Adrenal gland (tissue), 12 donors: ENCODE results near the gene MEF2C. TPM values are rescaled to one million over a fixed set of nuclear protein-coding genes. Genes with fewer than 3 reads are reported as not detected.

Experiments
- DNase-seq, 7 donors: peaks; one replicate each; pipeline ENCODE4 v3.0.0-alpha.2; 2019 to 2020
- H3K27ac ChIP-seq, 5 donors: fragments of 200-600 bp; sonication (generic) in 4 of 5; 1 replicate in 3 of 5; 2 replicates in 2 of 5; pipeline versions ENCODE4 v1.5.1 to v1.8.0; 2016 to 2020; ENCODE audit warnings: mild to moderate bottlenecking in 1 of 5
- H3K27me3 ChIP-seq: fragments of 200-600 bp; 2 replicates; pipeline ENCODE4 v1.8.0; 2021
- H3K36me3 ChIP-seq, 2 donors: fragments of 200-600 bp; replicated peaks in 1 of 2; 1 replicate in 1 of 2; 2 replicates in 1 of 2; pipeline versions ENCODE4 v1.5.1 to v1.8.0; 2018 to 2022
- H3K4me1 ChIP-seq, 2 donors: fragments of 200-600 bp; replicated peaks in 1 of 2; 1 replicate in 1 of 2; 2 replicates in 1 of 2; pipeline versions ENCODE4 v1.5.1 to v1.8.0; 2018 to 2021
- H3K4me3 ChIP-seq, 4 donors: fragments of 200-600 bp; sonication (generic) in 3 of 4; one replicate each; pipeline ENCODE4 v1.5.1; 2016 to 2018
- H3K9me3 ChIP-seq, 3 donors: fragments of 200-600 bp; sonication (generic) in 1 of 3; replicated peaks in 1 of 3; 1 replicate in 2 of 3; 2 replicates in 1 of 3; pipeline versions ENCODE4 v1.5.1 to v1.8.0; 2016 to 2021
- POLR2A ChIP-seq, 2 donors: fragments of 450-650 bp; IDR thresholded peaks; one replicate each; pipeline ENCODE4 v1.6.1; 2017; ENCODE audit warnings: antibody characterized with exemption in 2 of 2, mild to moderate bottlenecking in 2 of 2, moderate library complexity in 1 of 2
- WGBS, 4 donors: extraction: QIAGEN DNeasy Blood & Tissue Kit in 2 of 4; methylation state at CpG; one replicate each; pipeline versions ENCODE4 v1.1.5 to v1.1.7; 2013 to 2017; 5-methylcytosine and 5-hydroxymethylcytosine counted together
- intact Hi-C, 2 donors: fragments of 100-400 bp; cut with DNase I; formaldehyde crosslinking; loops; one replicate each; pipeline versions ENCODE4 v1.14.1 to v1.15.0; 2022 to 2023
- polyA plus RNA-seq, 3 donors: library from polyadenylated mRNA; stranded (reverse); fragments of 200-250 nt in 2 of 3; fragments of 350-450 nt in 1 of 3; fragmentation: Illumina TruSeq in 1 of 3; extraction: RNeasy Lipid Tissue Mini Kit (QIAGEN cat#74804) in 1 of 3; gene quantifications; one replicate each; pipeline ENCODE4 v1.2.3, GENCODE V29; 2013 to 2014
- total RNA-seq, 9 donors: library from RNA; depleted of rRNA in 4 of 9; stranded (reverse); fragments of >200 nt in 4 of 9; fragments of 120-200 nt in 1 of 9; fragmentation: NEBNext Ultra II Directional in 1 of 9; extraction: Animal tissue kit (Norgen Biotek cat#: 25700) in 1 of 9; gene quantifications; one replicate each; pipeline versions ENCODE4 v1.1.0 to v1.2.4, GENCODE V29; 2013 to 2023
- TF ChIP-seq, protein P1 (sequence below), 6 experiments: fragments of 450-650 bp in 4 of 6; fragments of 200-600 bp in 2 of 6; sonication (generic) in 1 of 6; IDR thresholded peaks; 1 replicate in 5 of 6; 2 replicates in 1 of 6; pipeline versions ENCODE4 v1.5.1 to v1.8.0; 2016 to 2021; ENCODE audit warnings: antibody characterized with exemption in 6 of 6, mild to moderate bottlenecking in 2 of 6, moderate library complexity in 1 of 6
- donor health status: healthy with polysubstance abuse.
- donor health status: Bipolar disorder and iron deficiency.
- donor health status: DM: yes; HTN: yes; CAD: no.
- donor health status: DM: no; HTN: no; CAD: no.
- donor health status: DM: no; HTN: no; CAD: no.
- donor health status: DM: yes; HTN: yes; CAD: no.

Gene MEF2C
- total and polyA plus RNA-seq, 12 donors, result 26.8 to 172 (median 69.2) TPM

DNA sequence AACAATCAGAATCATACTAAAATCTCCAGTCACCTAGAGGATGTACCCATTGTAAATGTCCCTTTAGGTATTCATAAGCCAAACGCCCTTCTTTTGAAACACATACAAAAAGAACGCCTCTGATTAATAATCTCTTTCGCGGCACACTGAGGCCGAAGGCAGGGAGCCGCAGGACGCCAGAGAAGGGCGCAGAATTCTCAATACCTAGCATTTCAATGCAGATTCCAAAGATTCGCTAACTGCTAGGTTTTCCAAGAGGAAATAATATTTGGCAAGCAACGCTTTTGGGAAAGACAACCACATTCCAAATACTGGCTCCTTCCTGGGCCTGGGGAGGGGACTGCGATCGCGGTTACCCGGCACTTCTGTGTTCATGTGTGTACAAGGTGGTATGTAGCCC lies 203.3 kb downstream of the MEF2C start:
- intact Hi-C loops, result loop anchor here (5.0 to 10.0 kb wide), 3 partner anchors 537 to 897 kb away; no protein-coding TSS in a partner anchor
- no peak for DNase-seq
- 42 to 59% (median 51%) methylated on average over 14 of the region's 14 CpGs for WGBS, 4 donors
- H3K4me3 ChIP-seq, result no peak overlapping the region
- TF ChIP-seq, protein P1, sequence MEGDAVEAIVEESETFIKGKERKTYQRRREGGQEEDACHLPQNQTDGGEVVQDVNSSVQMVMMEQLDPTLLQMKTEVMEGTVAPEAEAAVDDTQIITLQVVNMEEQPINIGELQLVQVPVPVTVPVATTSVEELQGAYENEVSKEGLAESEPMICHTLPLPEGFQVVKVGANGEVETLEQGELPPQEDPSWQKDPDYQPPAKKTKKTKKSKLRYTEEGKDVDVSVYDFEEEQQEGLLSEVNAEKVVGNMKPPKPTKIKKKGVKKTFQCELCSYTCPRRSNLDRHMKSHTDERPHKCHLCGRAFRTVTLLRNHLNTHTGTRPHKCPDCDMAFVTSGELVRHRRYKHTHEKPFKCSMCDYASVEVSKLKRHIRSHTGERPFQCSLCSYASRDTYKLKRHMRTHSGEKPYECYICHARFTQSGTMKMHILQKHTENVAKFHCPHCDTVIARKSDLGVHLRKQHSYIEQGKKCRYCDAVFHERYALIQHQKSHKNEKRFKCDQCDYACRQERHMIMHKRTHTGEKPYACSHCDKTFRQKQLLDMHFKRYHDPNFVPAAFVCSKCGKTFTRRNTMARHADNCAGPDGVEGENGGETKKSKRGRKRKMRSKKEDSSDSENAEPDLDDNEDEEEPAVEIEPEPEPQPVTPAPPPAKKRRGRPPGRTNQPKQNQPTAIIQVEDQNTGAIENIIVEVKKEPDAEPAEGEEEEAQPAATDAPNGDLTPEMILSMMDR (IDR thresholded peaks at IDR 0.05), result no peak
- no peak for TF ChIP-seq POLR2A (IDR thresholded peaks at IDR 0.05)
- peaks cover 8 to 31% of the 10 kb centered on the region in 2 donors for H3K4me1 ChIP-seq
- H3K27me3 ChIP-seq, result peaks cover 39% of the 10 kb centered on the region
- no peaks in the 10 kb centered on the region for H3K36me3 ChIP-seq
- no peak overlapping the region for H3K27ac ChIP-seq
- H3K9me3 ChIP-seq, result no peaks in the 10 kb centered on the region

DNA sequence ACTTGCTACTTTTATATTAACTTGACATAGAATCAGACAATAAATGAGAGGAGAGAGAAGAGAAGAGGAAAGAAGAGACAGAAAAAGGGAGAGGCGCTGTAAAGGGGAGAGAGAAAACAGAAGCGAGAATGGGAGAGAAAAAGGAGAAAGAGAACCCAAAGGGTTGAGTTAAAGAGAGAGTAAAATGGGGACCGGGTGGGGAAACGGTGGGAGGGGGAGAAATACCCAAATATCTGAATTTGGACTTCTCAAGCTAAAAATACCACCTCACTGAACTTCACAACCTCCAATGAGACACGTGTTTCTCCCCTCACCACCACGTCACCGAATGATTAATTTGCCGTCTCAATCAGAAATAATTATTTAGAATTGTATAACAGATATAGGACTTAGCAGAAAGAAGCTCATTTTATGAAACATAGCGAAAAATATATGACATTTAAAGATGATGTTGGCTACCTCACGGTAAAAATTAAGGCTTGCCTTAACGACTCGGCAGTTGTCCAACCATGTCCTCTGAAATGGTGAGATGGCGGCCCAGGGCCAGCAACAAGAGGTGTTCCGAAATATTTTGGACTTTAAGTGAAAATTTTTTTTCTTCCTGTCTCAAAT lies 204.1 kb downstream of the MEF2C start:
- no peak for DNase-seq
- peaks cover 38% of the 10 kb centered on the region for H3K27me3 ChIP-seq
- H3K9me3 ChIP-seq, result no peaks in the 10 kb centered on the region
- peaks cover 8 to 31% of the 10 kb centered on the region in 2 donors for H3K4me1 ChIP-seq
- peak overlapping the region in 1 of 4 donors; percentile 35 for H3K4me3 ChIP-seq
- WGBS, 4 donors, result 32 to 45% (median 41%) methylated on average over 14 of the region's 14 CpGs
- no peak for TF ChIP-seq POLR2A (IDR thresholded peaks at IDR 0.05)
- TF ChIP-seq, protein P1 (IDR thresholded peaks at IDR 0.05), result no peak
- intact Hi-C loops, result loop anchor here in 1 of 2 donors (5.0 kb wide), 1 partner anchor 537 kb away; no protein-coding TSS in a partner anchor
- H3K27ac ChIP-seq, result no peak overlapping the region
- no peaks in the 10 kb centered on the region for H3K36me3 ChIP-seq

DNA sequence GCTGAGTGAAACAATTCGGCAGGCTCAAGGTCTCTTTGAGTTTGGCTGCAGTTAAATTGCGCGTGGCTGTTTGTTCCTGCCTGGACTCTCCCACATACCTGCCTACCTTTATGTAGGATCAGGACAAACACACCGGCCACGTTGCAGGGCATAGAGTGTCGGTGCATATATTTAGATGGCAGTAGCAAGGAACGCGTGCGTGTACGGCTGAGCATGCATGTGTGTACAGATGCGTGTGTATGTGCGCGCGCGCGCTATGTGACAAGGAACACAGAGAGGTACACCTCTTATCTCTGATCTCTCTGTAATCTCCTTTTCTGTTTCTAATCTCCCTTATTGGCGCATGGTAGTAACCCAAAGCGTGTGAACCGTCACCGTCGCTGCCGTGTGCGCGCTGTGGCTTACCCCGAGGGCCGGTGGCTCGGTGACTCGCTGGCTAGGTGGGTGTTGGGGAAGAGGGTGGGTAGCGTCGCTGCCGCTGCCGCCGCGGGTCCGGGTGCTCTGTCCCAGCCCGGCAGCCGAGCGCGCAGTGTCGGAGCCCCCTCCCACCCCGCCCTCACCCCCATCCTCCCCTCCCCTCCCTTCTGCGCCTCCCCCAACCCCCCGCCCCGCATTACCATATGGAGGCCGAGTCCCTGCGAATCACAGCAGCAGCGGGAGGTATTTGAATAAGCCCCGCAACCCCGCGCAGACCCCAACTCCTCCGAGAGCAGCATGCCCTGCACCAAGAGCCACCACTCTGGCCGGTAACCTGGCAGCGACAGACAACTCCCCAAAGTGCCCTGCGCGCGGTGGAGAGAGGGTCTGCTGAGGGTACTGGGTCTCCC lies 204.8 kb downstream of the MEF2C start:
- H3K36me3 ChIP-seq, result no peaks in the 10 kb centered on the region
- peaks cover 38% of the 10 kb centered on the region for H3K27me3 ChIP-seq
- no peak for TF ChIP-seq POLR2A (IDR thresholded peaks at IDR 0.05)
- TF ChIP-seq, protein P1 (IDR thresholded peaks at IDR 0.05), result no peak
- intact Hi-C loops, result loop anchor here in 1 of 2 donors (5.0 kb wide), 1 partner anchor 536 kb away; no protein-coding TSS in a partner anchor
- H3K4me3 ChIP-seq, result peak overlapping the region in 1 of 4 donors; percentile 35
- peak in 1 of 7 donors; percentile 38 for DNase-seq
- peaks cover 8 to 31% of the 10 kb centered on the region in 2 donors for H3K4me1 ChIP-seq
- WGBS, 4 donors, result 5 to 11% (median 6%) methylated on average over 24 to 56 of the region's 56 CpGs
- H3K27ac ChIP-seq, result peak overlapping the region in 2 of 5 donors; percentile 26 to 44
- no peaks in the 10 kb centered on the region for H3K9me3 ChIP-seq

DNA sequence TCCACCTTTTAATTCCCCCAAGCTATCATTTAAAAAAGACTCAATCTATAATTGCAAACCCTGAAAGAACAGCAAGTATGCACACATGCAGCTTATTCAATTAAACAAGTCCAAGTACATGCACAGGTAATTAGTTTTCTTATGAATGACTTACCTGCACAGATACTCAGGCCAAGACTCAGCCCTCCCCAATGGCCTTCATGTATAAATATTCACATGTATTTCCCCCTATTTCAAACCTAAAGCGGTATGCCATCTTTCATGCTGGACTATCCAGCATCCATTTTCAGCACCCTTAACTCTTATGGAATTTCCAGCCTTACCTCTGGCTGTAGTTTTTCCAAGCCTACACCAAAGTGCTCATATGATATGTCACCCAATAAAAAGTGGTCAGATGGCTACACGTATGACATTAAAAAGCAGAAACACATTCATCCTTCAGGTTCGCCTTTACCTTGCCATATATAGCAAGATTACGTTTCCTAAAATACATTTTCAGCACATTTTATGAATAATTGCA lies 205.5 kb downstream of the MEF2C start:
- H3K27me3 ChIP-seq, result peaks cover 32% of the 10 kb centered on the region

More for the DNA sequence above, 205.5 kb downstream of the MEF2C start:
- H3K36me3 ChIP-seq, result no peaks in the 10 kb centered on the region
- H3K27ac ChIP-seq, result peak overlapping the region in 2 of 5 donors; percentile 9 to 39
- no peak for DNase-seq
- peaks cover 8 to 31% of the 10 kb centered on the region in 2 donors for H3K4me1 ChIP-seq
- no peaks in the 10 kb centered on the region for H3K9me3 ChIP-seq
- H3K4me3 ChIP-seq, result peak overlapping the region in 1 of 4 donors; percentile 35
- TF ChIP-seq, protein P1 (IDR thresholded peaks at IDR 0.05), result no peak
- no peak for TF ChIP-seq POLR2A (IDR thresholded peaks at IDR 0.05)
- intact Hi-C loops, result loop anchor here in 1 of 2 donors (5.0 kb wide), 1 partner anchor 535 kb away; no protein-coding TSS in a partner anchor
- 26 to 33% (median 30%) methylated on average over 4 of the region's 4 CpGs for WGBS, 4 donors
